Epithelial cell of esophagus (primary cell): ENCODE data around the gene PTPRE.
A peak's percentile ranks its signal among the peaks of the same experiment; 100 is the strongest.

ENCODE experiments used
- DNase-seq: peaks from one replicate; pipeline ENCODE4 v3.0.0; 2010; ENCODE audit warnings: low read depth
- H3K4me3 ChIP-seq: 2 replicates; pipeline ENCODE4 v1.5.1; 2011; ENCODE audit warnings: mild to moderate bottlenecking, low read length, control low read depth
- CTCF ChIP-seq: IDR thresholded peaks from 2 replicates; pipeline ENCODE4 v1.5.1; 2011; ENCODE audit warnings: low read depth, mild to moderate bottlenecking, low read length, control low read depth, inconsistent platforms; ENCODE audit not compliant: insufficient read depth; ENCODE audit errors: missing control alignments

Gene PTPRE

GRCh38 chr10:127990846-127991542 lies 84.1 kb downstream of the PTPRE start:
- DNase-seq: peak; percentile 92
- TF ChIP-seq CTCF: no peak
- H3K4me3 ChIP-seq: no peak overlapping the region

- DNase-seq: no peak
- H3K4me3 ChIP-seq: no peak overlapping the region
- TF ChIP-seq CTCF: no peak
These were observed 84.8 kb downstream of the PTPRE start for GRCh38 chr10:127991543-127992255.

GRCh38 chr10:127992376-127992775 lies 85.5 kb downstream of the PTPRE start:
- H3K4me3 ChIP-seq: no peak overlapping the region
- DNase-seq: no peak
- TF ChIP-seq CTCF: no peak

GRCh38 chr10:127993056-127993690 lies 86.3 kb downstream of the PTPRE start:
- H3K4me3 ChIP-seq: no peak overlapping the region
- no peak for DNase-seq
- no peak for TF ChIP-seq CTCF

- no peak for DNase-seq
- no peak overlapping the region for H3K4me3 ChIP-seq
- no peak for TF ChIP-seq CTCF
These were observed 89.0 kb downstream of the PTPRE start for GRCh38 chr10:127995939-127996338.

- H3K4me3 ChIP-seq: no peak overlapping the region
- no peak for TF ChIP-seq CTCF
- peak; percentile 50 for DNase-seq
These were observed 89.7 kb downstream of the PTPRE start for GRCh38 chr10:127996586-127996985.
